PC-3 (cell line): ENCODE results near the gene KIAA1328. TPM values are rescaled to one million over a fixed set of nuclear protein-coding genes. Genes with fewer than 3 reads are reported as not detected.

Source experiments
- ATAC-seq: fragments of 200-7000 bp; cut with Tn5 transposase; 2 replicates; pipeline ENCODE4 v1.9.1; 2020; ENCODE audit warnings: mild to moderate bottlenecking, moderate library complexity
- BruUV-seq: library from RNA; stranded (reverse); fragments of 400-500 nt; replicated peaks from 2 replicates; lab custom pipeline; 2021; lab: Mats Ljungman, UMichigan
- CTCF ChIA-PET: fragments of 300-600 bp; sonication (Branson Sonifier 250); formaldehyde crosslinking; loops from one replicate; lab custom pipeline; 2022; ENCODE audit warnings: antibody characterized with exemption; lab: Charles Lee
- POLR2A ChIA-PET: fragments of 300-600 bp; sonication (Branson Sonifier 250); formaldehyde crosslinking; loops from one replicate; lab custom pipeline; 2022; ENCODE audit warnings: antibody characterized with exemption; ENCODE audit not compliant: unreplicated experiment; lab: Charles Lee
- DNase-seq: peaks from one replicate; pipeline ENCODE4 v3.0.0-alpha.2; 2015
- H2AFZ ChIP-seq: fragments of 300-600 bp; sonication (generic); 2 replicates; pipeline ENCODE4 v1.6.0; 2016; ENCODE audit warnings: antibody characterized with exemption, low read length
- H3F3A ChIP-seq: fragments of 300-600 bp; sonication (generic); one replicate; pipeline ENCODE4 v1.6.0; 2017; ENCODE audit warnings: antibody characterized with exemption, low read length, control low read depth, mild to moderate bottlenecking; ENCODE audit not compliant: unreplicated experiment
- H3K27ac ChIP-seq: fragments of 300-600 bp; sonication (generic); 2 replicates; pipeline ENCODE4 v1.5.1; 2016; ENCODE audit warnings: mild to moderate bottlenecking, low read length
- H3K27me3 ChIP-seq: fragments of 300-600 bp; sonication (generic); 2 replicates; pipeline ENCODE4 v1.6.1; 2016; ENCODE audit warnings: low read length, mixed read lengths
- H3K36me3 ChIP-seq: fragments of 300-600 bp; sonication (generic); 2 replicates; pipeline ENCODE4 v1.6.1; 2016; ENCODE audit warnings: low read depth, mixed run types, low read length, mixed read lengths
- H3K4me1 ChIP-seq: fragments of 300-600 bp; sonication (generic); 2 replicates; pipeline ENCODE4 v1.5.1; 2016; ENCODE audit warnings: low read length; ENCODE audit not compliant: insufficient read depth
- H3K4me2 ChIP-seq: fragments of 300-600 bp; sonication (generic); 2 replicates; pipeline ENCODE4 v1.6.0; 2016; ENCODE audit warnings: low read length
- H3K4me3 ChIP-seq: fragments of 300-600 bp; sonication (generic); 2 replicates; pipeline ENCODE4 v1.5.1; 2016; ENCODE audit warnings: mild to moderate bottlenecking, low read length, mixed read lengths
- H3K79me2 ChIP-seq: fragments of 300-600 bp; sonication (generic); 2 replicates; pipeline ENCODE4 v1.6.1; 2017; ENCODE audit warnings: low read length, mixed read lengths
- H3K9ac ChIP-seq: fragments of 300-600 bp; sonication (generic); 2 replicates; pipeline ENCODE4 v1.6.0; 2016; ENCODE audit warnings: mild to moderate bottlenecking, low read length
- H3K9me2 ChIP-seq: fragments of 300-600 bp; sonication (generic); replicated peaks from 2 replicates; pipeline ENCODE4 v1.6.1; 2016; ENCODE audit warnings: mixed run types, low read length, mixed read lengths
- H3K9me3 ChIP-seq: fragments of 300-600 bp; sonication (generic); 2 replicates; pipeline ENCODE4 v1.6.1; 2016; ENCODE audit warnings: low read length, mixed read lengths
- H4K20me1 ChIP-seq: fragments of 300-600 bp; sonication (generic); 2 replicates; pipeline ENCODE4 v1.6.1; 2016; ENCODE audit warnings: low read length, mixed read lengths
- CTCF ChIP-seq: fragments of 300-600 bp; sonication (generic); conservative IDR thresholded peaks from 2 replicates; pipeline ENCODE4 v1.5.1; 2017; ENCODE audit warnings: antibody characterized with exemption, low read depth, mild to moderate bottlenecking, low read length
- EZH2 ChIP-seq: fragments of 300-600 bp; sonication (generic); IDR thresholded peaks from one replicate; pipeline ENCODE4 v1.6.1; 2017; ENCODE audit warnings: antibody characterized with exemption, mild to moderate bottlenecking, low read length; ENCODE audit not compliant: unreplicated experiment
- EZH2phosphoT487 ChIP-seq: fragments of 300-600 bp; sonication (generic); IDR thresholded peaks from 2 replicates; pipeline ENCODE4 v1.6.1; 2018; ENCODE audit warnings: mild to moderate bottlenecking, antibody characterized with exemption, low read length, borderline replicate concordance
- intact Hi-C: fragments of 100-400 bp; cut with micrococcal nuclease; formaldehyde crosslinking; loops from 2 replicates; pipeline ENCODE4 v1.9.0; 2023
- total RNA-seq: library from RNA; depleted of rRNA; stranded (reverse); fragments of >200 nt; gene quantifications from 2 replicates; pipeline ENCODE4 v1.2.3, GENCODE V29; 2014

The KIAA1328 gene
- total RNA-seq, 1 experiment from 2014 or later: 4.4 TPM

- TF ChIP-seq EZH2phosphoT487 (no peak), CTCF (no peak), EZH2 (no peak)
- ChIA-PET POLR2A (no interaction called here), CTCF (no interaction called here)
- intact Hi-C loops: no loop called here
- ATAC-seq (no peak), DNase-seq (no peak)
- H4K20me1 ChIP-seq: no peaks in the 10 kb centered on the region
- no peaks in the 10 kb centered on the region for H3F3A ChIP-seq
- no peak overlapping the region for H3K9ac ChIP-seq
- H3K9me3 ChIP-seq: no peaks in the 10 kb centered on the region
- H2AFZ ChIP-seq: no peak overlapping the region
- H3K27me3 ChIP-seq: no peaks in the 10 kb centered on the region
- H3K79me2 ChIP-seq: no peaks in the 10 kb centered on the region
- no TSS peak for BruUV-seq
- no peaks in the 10 kb centered on the region for H3K4me1 ChIP-seq
- H3K27ac ChIP-seq: no peak overlapping the region
- H3K9me2 ChIP-seq: no peaks in the 10 kb centered on the region
- H3K4me2 ChIP-seq: no peak overlapping the region
- H3K4me3 ChIP-seq: no peak overlapping the region
- H3K36me3 ChIP-seq: no peaks in the 10 kb centered on the region
These were observed 445.6 kb downstream of the KIAA1328 start for GRCh38 chr18:37274309-37275236.

- Histone ChIP-seq H3K4me2 (no peak overlapping the region), H3K36me3 (no peaks in the 10 kb centered on the region), H4K20me1 (no peaks in the 10 kb centered on the region), H3K27me3 (no peaks in the 10 kb centered on the region), H2AFZ (no peak overlapping the region), H3K4me1 (no peaks in the 10 kb centered on the region), H3K9ac (no peak overlapping the region), H3K9me2 (no peaks in the 10 kb centered on the region), H3K79me2 (no peaks in the 10 kb centered on the region), H3F3A (no peaks in the 10 kb centered on the region), H3K9me3 (no peaks in the 10 kb centered on the region), H3K4me3 (no peak overlapping the region), H3K27ac (no peak overlapping the region)
- POLR2A ChIA-PET: no interaction called here
- CTCF ChIA-PET: no interaction called here
- intact Hi-C loops: no loop called here
- TF ChIP-seq CTCF (no peak), EZH2 (no peak), EZH2phosphoT487 (no peak)
- DNase-seq: no peak
- no TSS peak for BruUV-seq
- ATAC-seq: no peak
These were observed 446.4 kb downstream of the KIAA1328 start for GRCh38 chr18:37275237-37275741.
